ENCODE data around the gene LDAH.

Gene LDAH

DNA sequence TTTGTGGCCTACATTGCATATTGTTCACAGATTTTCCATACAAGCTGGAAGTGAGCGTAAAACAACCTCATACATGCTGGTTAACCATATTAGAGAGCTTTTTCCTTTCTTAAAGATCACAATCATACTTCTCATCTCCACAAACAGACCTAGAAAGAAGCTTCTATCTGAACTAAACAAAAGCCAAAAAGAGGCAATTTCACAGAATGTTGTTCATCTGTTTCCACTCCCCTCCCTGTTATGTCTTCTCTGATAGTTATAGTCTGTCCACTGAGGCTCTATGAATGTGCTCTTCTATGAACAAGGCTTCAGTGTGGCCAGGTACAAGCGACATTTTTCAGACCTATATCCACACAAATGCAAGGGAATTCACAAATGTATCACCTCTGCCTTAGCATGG is 63.4 kb downstream of the LDAH start:
- Histone ChIP-seq H3K9ac (no peak overlapping the region), H3K4me3 (ENCODE audit: low read depth, low read length) (no peak overlapping the region), H3K27me3 (ENCODE audit: control insufficient read depth, insufficient read depth, low read length) (no peaks in the 10 kb centered on the region), H3K27ac (no peak overlapping the region), H3K79me2 (no peaks in the 10 kb centered on the region), H3K9me3 (ENCODE audit: control insufficient read depth, low read length) (no peaks in the 10 kb centered on the region), H3K4me1 (no peaks in the 10 kb centered on the region), H2AFZ (no peak overlapping the region), H3K4me2 (ENCODE audit: low read length) (no peak overlapping the region), H3K36me3 (ENCODE audit: control insufficient read depth, insufficient read depth, low read length) (no peaks in the 10 kb centered on the region)
- TF ChIP-seq, protein P1, sequence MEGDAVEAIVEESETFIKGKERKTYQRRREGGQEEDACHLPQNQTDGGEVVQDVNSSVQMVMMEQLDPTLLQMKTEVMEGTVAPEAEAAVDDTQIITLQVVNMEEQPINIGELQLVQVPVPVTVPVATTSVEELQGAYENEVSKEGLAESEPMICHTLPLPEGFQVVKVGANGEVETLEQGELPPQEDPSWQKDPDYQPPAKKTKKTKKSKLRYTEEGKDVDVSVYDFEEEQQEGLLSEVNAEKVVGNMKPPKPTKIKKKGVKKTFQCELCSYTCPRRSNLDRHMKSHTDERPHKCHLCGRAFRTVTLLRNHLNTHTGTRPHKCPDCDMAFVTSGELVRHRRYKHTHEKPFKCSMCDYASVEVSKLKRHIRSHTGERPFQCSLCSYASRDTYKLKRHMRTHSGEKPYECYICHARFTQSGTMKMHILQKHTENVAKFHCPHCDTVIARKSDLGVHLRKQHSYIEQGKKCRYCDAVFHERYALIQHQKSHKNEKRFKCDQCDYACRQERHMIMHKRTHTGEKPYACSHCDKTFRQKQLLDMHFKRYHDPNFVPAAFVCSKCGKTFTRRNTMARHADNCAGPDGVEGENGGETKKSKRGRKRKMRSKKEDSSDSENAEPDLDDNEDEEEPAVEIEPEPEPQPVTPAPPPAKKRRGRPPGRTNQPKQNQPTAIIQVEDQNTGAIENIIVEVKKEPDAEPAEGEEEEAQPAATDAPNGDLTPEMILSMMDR (IDR thresholded peaks at IDR 0.05): no peak

DNA sequence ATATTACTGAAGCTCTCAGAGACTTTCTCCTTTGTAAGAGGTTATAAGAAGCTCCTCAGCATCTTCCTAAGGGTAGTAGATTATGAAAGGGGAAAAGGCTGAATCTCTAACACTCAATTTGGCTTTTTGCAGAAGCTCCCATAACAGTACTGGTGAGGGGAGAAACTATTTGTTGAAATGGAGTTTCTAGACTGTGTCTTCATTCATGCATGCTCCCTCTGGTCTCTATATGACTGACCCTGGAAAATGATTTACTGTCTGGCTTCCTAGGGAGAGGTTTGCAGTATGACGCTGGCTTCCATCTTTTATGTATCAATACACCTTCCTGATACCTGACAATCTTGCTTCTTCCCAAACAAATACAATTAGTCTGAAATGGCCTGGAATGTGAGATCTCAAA is 63.9 kb downstream of the LDAH start:
- H3K36me3 ChIP-seq (ENCODE audit: control insufficient read depth, insufficient read depth, low read length): no peaks in the 10 kb centered on the region
- no peak overlapping the region for H3K9ac ChIP-seq
- no peaks in the 10 kb centered on the region for H3K9me3 ChIP-seq (ENCODE audit: control insufficient read depth, low read length)

DNA sequence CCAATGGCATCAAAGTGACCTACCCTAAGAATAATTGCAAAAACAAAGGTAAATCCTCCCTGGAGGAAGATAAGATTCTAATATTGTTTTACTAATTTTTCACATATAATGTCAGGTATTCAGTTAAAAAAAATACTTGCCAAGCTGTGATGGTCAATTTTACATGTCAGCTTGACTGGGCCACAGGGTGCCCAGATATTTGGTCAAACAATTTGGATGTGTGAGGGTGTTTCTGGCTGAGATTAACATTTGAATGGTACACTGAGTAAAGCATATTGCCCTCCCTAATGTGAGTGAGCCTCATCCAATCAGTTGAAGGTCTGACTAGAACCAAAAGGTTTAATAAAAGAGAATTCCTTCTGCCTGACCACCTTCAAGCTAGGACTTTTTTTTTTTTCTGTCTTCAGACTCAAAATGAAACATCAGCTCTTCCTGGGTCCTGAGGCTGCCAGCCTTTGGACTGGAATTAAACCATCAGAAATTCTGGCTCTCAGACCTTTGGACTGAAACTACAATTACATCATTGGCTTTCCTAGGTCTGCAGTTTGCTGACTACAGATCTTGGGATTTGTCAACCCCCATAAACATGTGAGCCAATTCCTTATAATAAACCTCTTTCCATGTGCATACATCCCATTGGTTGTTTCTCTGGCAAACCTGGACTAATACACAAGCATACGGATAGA is 65.4 kb downstream of the LDAH start:
- Histone ChIP-seq H3K4me2 (ENCODE audit: low read length) (no peak overlapping the region), H3K27ac (no peak overlapping the region), H3K4me3 (ENCODE audit: low read depth, low read length) (no peak overlapping the region), H2AFZ (no peak overlapping the region), H3K79me2 (no peaks in the 10 kb centered on the region), H3K36me3 (ENCODE audit: control insufficient read depth, insufficient read depth, low read length) (no peaks in the 10 kb centered on the region), H3K4me1 (no peaks in the 10 kb centered on the region), H3K27me3 (ENCODE audit: control insufficient read depth, insufficient read depth, low read length) (no peaks in the 10 kb centered on the region), H3K9me3 (ENCODE audit: control insufficient read depth, low read length) (no peaks in the 10 kb centered on the region), H3K9ac (no peak overlapping the region)
- TF ChIP-seq, protein P1 (IDR thresholded peaks at IDR 0.05): no peak

More for the DNA sequence above, 63.9 kb downstream of the LDAH start:
- TF ChIP-seq, protein P1 (IDR thresholded peaks at IDR 0.05): no peak
- Histone ChIP-seq H3K4me2 (ENCODE audit: low read length) (no peak overlapping the region), H3K27ac (no peak overlapping the region), H2AFZ (no peak overlapping the region), H3K4me1 (no peaks in the 10 kb centered on the region), H3K79me2 (no peaks in the 10 kb centered on the region), H3K4me3 (ENCODE audit: low read depth, low read length) (no peak overlapping the region), H3K27me3 (ENCODE audit: control insufficient read depth, insufficient read depth, low read length) (no peaks in the 10 kb centered on the region)

DNA sequence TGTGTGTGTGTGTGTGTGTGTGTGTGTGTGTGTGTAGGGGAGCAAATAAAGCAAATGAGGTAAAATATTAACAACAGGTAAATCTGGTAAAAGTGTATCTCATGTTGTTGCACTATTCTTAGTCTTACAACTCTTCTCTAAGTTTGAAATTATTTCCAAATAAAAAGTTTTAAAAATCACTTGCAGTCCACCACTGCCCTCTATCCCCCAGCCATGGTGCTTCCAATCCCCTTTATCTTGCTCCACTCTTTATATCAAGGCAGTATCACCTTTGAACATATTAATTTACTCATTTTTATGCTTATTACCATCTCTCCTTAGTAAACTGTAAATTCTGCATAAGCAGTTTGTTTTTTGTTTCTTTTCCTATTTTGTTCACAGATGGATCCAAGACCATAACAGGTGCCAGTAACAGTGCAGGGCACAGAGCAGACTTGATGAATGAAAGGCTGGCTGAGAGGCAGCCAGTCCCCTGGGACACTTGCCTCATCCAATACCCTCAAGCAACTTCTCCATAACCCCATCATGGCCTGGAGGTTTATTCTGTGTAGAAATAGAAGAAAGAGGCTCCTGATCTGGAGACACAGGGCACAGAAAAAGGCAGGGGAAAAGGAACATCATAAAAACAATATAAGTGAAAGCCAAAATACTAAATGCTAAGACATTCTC is 67.6 kb downstream of the LDAH start:
- no peaks in the 10 kb centered on the region for H3K4me1 ChIP-seq
- H3K79me2 ChIP-seq: no peaks in the 10 kb centered on the region
- H2AFZ ChIP-seq: no peak overlapping the region
- no peaks in the 10 kb centered on the region for H3K36me3 ChIP-seq (ENCODE audit: control insufficient read depth, insufficient read depth, low read length)
- TF ChIP-seq, protein P1 (IDR thresholded peaks at IDR 0.05): no peak
- no peaks in the 10 kb centered on the region for H3K27me3 ChIP-seq (ENCODE audit: control insufficient read depth, insufficient read depth, low read length)
- H3K27ac ChIP-seq: no peak overlapping the region
- H3K4me2 ChIP-seq (ENCODE audit: low read length): no peak overlapping the region
- no peak overlapping the region for H3K4me3 ChIP-seq (ENCODE audit: low read depth, low read length)
- H3K9me3 ChIP-seq (ENCODE audit: control insufficient read depth, low read length): no peaks in the 10 kb centered on the region
- H3K9ac ChIP-seq: no peak overlapping the region

DNA sequence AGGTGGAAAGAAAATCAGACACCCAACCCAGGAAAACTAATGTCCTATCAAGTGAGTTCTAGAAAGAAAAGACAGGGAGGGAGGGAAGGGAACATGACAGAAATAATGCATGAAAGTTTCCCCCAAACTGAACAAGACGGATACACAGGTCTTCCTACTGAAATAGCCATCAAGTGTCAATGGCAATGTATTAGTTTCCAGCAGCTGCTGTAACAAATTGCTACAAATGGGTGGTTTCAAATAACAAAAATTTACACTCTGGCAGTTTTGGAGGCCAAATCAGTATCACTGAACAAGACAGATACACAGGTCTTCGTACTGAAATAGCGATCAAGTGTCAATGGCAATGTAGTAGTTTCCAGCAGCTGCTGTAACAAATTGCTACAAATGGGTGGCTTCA is 70.6 kb downstream of the LDAH start:
- Histone ChIP-seq H3K4me1 (no peaks in the 10 kb centered on the region), H3K4me2 (ENCODE audit: low read length) (no peak overlapping the region), H3K9me3 (ENCODE audit: control insufficient read depth, low read length) (no peaks in the 10 kb centered on the region), H3K9ac (no peak overlapping the region), H3K27me3 (ENCODE audit: control insufficient read depth, insufficient read depth, low read length) (no peaks in the 10 kb centered on the region), H2AFZ (no peak overlapping the region), H3K4me3 (ENCODE audit: low read depth, low read length) (no peak overlapping the region), H3K27ac (no peak overlapping the region), H3K79me2 (no peaks in the 10 kb centered on the region), H3K36me3 (ENCODE audit: control insufficient read depth, insufficient read depth, low read length) (no peaks in the 10 kb centered on the region)
- TF ChIP-seq, protein P1 (IDR thresholded peaks at IDR 0.05): no peak

Data from parathyroid adenoma (tissue), 2 donors.